22Rv1 (cell line): ENCODE measurements around the gene TMC2.
A peak's percentile ranks its signal among the peaks of the same experiment; 100 is the strongest.

Experiments
- H3K27ac ChIP-seq: fragments of 450-650 bp; 2 replicates; pipeline ENCODE4 v1.5.1; 2017
- CTCF ChIP-seq: fragments of 450-650 bp; IDR thresholded peaks from 2 replicates; pipeline ENCODE4 v1.5.1; 2017; ENCODE audit warnings: mild to moderate bottlenecking
- ZFX ChIP-seq: fragments of 450-650 bp; IDR thresholded peaks from 2 replicates; pipeline ENCODE4 v1.6.1; 2017; ENCODE audit warnings: antibody characterized with exemption, borderline replicate concordance

The TMC2 gene

GRCh38 chr20:2687514-2687913 is 151.1 kb downstream of the TMC2 start:
- TF ChIP-seq ZFX = no peak
- no peak for TF ChIP-seq CTCF
- no peak overlapping the region for H3K27ac ChIP-seq

- no peak overlapping the region for H3K27ac ChIP-seq
Measured at GRCh38 chr20:2688041-2688591, 151.7 kb downstream of the TMC2 start.

GRCh38 chr20:2690213-2690612 is 153.8 kb downstream of the TMC2 start:
- TF ChIP-seq CTCF (no peak), ZFX (no peak)

More at GRCh38 chr20:2688041-2688591, 151.7 kb downstream of the TMC2 start:
- TF ChIP-seq CTCF (peak; percentile 66), ZFX (no peak)

GRCh38 chr20:2690718-2691117 is 154.3 kb downstream of the TMC2 start:
- H3K27ac ChIP-seq = no peak overlapping the region
- TF ChIP-seq CTCF = no peak
- TF ChIP-seq ZFX = no peak

More at GRCh38 chr20:2690213-2690612, 153.8 kb downstream of the TMC2 start:
- H3K27ac ChIP-seq = no peak overlapping the region

- H3K27ac ChIP-seq = no peak overlapping the region
- TF ChIP-seq CTCF (no peak), ZFX (no peak)
Measured at GRCh38 chr20:2691127-2691526, 154.8 kb downstream of the TMC2 start.
